K562 (cell line): ENCODE results near the gene ARFRP1. TPM values are rescaled to one million over a fixed set of nuclear protein-coding genes. Genes with fewer than 3 reads are reported as not detected.
A peak's percentile ranks its signal among the peaks of the same experiment; 100 is the strongest.

Source experiments
- ARID2 ChIP-seq: fragments of 450-650 bp; IDR thresholded peaks from 2 replicates; pipeline ENCODE4 v1.6.1; 2017; ENCODE audit warnings: antibody characterized with exemption, mild to moderate bottlenecking
- CBFB ChIP-seq: sonication (generic); formaldehyde crosslinking; IDR thresholded peaks from 2 replicates; pipeline ENCODE4 v1.4.0; 2020; ENCODE audit warnings: mild to moderate bottlenecking, missing genetic modification reagents
- DMBX1 ChIP-seq: fragments of 250-450 bp; sonication (Bioruptor Pico); IDR thresholded peaks from 2 replicates; pipeline ENCODE4 v1.8.0; 2022; ENCODE audit warnings: inconsistent platforms, mild to moderate bottlenecking, moderate library complexity, borderline replicate concordance
- ELF2 ChIP-seq: fragments of 250-450 bp; sonication (Bioruptor Pico); IDR thresholded peaks from 2 replicates; pipeline ENCODE4 v1.5.0; 2021; ENCODE audit warnings: mild to moderate bottlenecking
- ETV5 ChIP-seq: sonication (generic); formaldehyde crosslinking; IDR thresholded peaks from 2 replicates; pipeline ENCODE4 v1.4.0; 2020; ENCODE audit warnings: low read depth, mild to moderate bottlenecking, missing genetic modification reagents
- KLF10 ChIP-seq: fragments of 250-450 bp; sonication (Bioruptor Pico); IDR thresholded peaks from 2 replicates; pipeline ENCODE4 v1.6.1; 2021; ENCODE audit warnings: matching md5 sums
- L3MBTL2 ChIP-seq: fragments of 450-650 bp; IDR thresholded peaks from 2 replicates; pipeline ENCODE4 v1.6.1; 2016; ENCODE audit warnings: mild to moderate bottlenecking, moderate library complexity
- NELFE ChIP-seq: IDR thresholded peaks from 2 replicates; pipeline ENCODE4 v1.6.1; 2011; ENCODE audit warnings: mild to moderate bottlenecking; ENCODE audit not compliant: insufficient read depth, insufficient read length
- polyA plus RNA-seq, 8 experiments: library from polyadenylated mRNA; depleted of rRNA in 4 of 8; stranded (reverse) in 5 of 8; unstranded in 3 of 8; fragments of >200 nt; fragmentation: Nextera tagmentation in 2 of 8; fragmentation: Illumina TruSeq in 1 of 8; extraction: Ambion mirVana in 2 of 8; extraction: Trizol in 1 of 8; gene quantifications; 2 replicates each; pipeline versions ENCODE4 v1.2.1 to v1.2.3, GENCODE V29; 2011 to 2014; ENCODE audit warnings: inconsistent platforms in 1 of 8, missing spikeins in 1 of 8
- total RNA-seq, 7 experiments: library from RNA; depleted of rRNA in 6 of 7; stranded (reverse); fragments of >200 nt in 6 of 7; fragmentation: Illumina TruSeq in 2 of 7; extraction: Trizol in 2 of 7; gene quantifications; 2 replicates each; pipeline versions ENCODE4 v1.2.1 to v1.2.3, GENCODE V29; 2011 to 2021; ENCODE audit warnings: low replicate concordance in 1 of 7
- TF ChIP-seq, protein P1 (sequence below), 2 experiments: fragments of 450-650 bp; IDR thresholded peaks; 2 replicates each; pipeline ENCODE4 v1.6.1; 2016; ENCODE audit warnings: mild to moderate bottlenecking in 2 of 2, borderline replicate concordance in 1 of 2, low read depth in 1 of 2, moderate library complexity in 1 of 2
- TF ChIP-seq, protein P2 (sequence below), 2 experiments: fragments of 450-650 bp; formaldehyde crosslinking in 1 of 2; IDR thresholded peaks; 2 replicates each; pipeline versions ENCODE4 v1.4.0 to v1.6.1; 2014 to 2020; ENCODE audit warnings: mild to moderate bottlenecking in 2 of 2, borderline replicate concordance in 1 of 2, low read depth in 1 of 2

Gene ARFRP1
- total and polyA plus RNA-seq, 9 of the 15 experiments (the other 6 are each of a cell fraction or from before 2014, with no cell fraction given), result 2.2 to 78.9 (median 37.3) TPM

DNA sequence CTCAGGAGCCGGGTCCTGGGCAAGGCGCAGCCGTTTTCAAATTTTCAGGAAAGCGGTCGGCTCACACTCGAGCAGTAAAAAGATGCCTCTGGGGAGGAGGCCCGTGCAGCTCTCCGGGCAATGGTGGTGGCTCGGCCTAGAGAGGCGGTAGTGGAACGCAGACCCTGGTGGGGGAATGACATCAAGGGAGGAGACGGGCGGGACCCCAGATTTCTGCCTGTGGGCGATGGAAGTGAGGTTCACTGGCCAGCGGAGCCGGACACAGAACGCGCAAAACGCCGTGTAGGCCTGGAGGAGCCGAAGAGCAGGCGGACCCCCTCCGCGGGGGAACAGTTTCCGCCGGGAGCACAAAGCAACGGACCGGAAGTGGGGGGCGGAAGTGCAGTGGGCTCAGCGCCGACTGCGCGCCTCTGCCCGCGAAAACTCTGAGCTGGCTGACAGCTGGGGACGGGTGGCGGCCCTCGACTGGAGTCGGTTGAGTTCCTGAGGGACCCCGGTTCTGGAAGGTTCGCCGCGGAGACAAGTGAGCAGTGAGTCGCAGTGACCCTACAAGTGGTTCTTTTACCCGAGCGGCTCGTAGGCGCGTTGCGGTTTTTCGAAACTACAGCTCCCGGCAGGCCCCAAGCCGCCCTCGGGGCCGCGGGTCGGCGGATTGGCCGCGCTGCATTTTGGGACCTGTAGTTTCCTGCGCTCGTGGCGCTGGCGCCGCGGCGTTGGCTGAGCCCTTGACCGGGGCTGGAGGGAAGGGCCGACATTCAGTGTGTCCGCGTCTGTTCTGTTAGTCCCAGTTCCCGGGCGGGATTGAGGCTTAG is 49.6 kb downstream of the ARFRP1 start, which contains the start of gene RTEL1 (continued):
- TF ChIP-seq ETV5 (CRISPR knock-in tag) (peak; percentile 65; the same call in 1 of the 2 replicates), ARID2 (no peak), ELF2 (CRISPR knock-in tag) (peak; percentile 82), NELFE (no peak), L3MBTL2 (peak; percentile 66; the same call in 1 of the 2 replicates), DMBX1 (CRISPR knock-in tag) (peak; percentile 49; the same call in 1 of the 2 replicates), CBFB (CRISPR knock-in tag) (peak; percentile 80; the same call in 1 of the 2 replicates), KLF10 (no peak)
- TF ChIP-seq, protein P1, sequence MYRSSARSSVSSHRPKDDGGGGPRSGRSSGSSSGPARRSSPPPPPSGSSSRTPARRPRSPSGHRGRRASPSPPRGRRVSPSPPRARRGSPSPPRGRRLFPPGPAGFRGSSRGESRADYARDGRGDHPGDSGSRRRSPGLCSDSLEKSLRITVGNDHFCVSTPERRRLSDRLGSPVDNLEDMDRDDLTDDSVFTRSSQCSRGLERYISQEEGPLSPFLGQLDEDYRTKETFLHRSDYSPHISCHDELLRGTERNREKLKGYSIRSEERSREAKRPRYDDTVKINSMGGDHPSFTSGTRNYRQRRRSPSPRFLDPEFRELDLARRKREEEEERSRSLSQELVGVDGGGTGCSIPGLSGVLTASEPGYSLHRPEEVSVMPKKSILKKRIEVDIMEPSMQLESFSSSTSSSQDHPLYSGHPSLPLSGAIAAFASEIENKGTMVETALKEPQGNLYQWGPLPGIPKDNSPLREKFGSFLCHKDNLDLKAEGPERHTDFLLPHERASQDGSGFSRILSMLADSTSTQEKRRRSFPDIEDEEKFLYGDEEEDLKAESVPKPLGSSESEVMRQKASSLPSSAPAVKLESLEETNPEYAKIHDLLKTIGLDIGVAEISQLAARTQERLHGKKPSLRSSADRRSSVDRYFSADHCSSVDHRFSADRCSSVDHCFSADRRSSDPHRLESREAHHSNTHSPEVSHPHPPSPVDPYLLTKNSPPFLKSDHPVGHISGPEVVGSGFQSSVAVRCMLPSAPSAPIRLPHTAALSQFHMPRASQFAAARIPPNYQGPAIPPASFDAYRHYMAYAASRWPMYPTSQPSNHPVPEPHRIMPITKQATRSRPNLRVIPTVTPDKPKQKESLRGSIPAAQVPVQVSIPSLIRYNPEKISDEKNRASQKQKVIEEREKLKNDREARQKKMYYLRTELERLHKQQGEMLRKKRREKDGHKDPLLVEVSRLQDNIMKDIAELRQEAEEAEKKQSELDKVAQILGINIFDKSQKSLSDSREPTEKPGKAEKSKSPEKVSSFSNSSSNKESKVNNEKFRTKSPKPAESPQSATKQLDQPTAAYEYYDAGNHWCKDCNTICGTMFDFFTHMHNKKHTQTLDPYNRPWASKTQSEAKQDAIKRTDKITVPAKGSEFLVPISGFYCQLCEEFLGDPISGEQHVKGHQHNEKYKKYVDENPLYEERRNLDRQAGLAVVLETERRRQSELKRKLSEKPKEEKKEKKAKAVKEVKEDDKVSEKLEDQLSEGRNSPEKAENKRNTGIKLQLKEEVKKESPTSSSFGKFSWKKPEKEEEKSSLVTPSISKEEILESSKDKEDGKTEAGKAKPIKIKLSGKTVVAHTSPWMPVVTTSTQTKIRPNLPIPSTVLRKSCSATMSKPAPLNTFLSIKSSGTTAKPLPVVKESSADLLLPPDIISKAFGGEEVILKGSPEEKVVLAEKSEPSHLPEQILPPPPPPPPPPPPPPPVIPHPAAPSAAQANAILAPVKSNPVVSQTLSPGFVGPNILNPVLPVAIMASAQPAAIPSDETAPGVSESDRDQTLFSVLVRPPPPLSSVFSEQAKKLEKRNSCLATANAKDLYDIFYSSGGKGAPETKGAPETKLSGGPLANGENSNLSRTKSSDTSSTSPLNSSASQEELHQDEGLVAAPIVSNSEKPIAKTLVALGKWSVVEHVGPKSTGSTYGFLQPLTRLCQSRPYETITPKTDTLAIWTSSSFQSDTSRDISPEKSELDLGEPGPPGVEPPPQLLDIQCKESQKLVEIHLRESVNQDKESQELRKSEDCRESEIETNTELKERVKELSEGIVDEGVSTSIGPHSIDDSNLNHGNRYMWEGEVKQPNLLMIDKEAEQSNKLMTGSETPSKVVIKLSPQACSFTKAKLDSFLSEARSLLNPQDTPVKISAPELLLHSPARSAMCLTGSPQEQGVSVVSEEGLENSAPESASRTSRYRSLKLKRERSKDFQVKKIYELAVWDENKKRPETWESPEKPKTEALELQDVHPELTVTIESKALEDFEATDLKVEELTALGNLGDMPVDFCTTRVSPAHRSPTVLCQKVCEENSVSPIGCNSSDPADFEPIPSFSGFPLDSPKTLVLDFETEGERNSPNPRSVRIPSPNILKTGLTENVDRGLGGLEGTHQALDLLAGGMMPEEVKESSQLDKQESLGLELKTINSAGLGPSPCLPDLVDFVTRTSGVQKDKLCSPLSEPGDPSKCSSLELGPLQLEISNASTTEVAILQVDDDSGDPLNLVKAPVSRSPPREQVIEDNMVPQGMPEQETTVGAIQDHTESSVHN (IDR thresholded peaks at IDR 0.05; ENCODE audit: borderline replicate concordance in 1 of 2, low read depth in 1 of 2), result no peak
- TF ChIP-seq, protein P2, sequence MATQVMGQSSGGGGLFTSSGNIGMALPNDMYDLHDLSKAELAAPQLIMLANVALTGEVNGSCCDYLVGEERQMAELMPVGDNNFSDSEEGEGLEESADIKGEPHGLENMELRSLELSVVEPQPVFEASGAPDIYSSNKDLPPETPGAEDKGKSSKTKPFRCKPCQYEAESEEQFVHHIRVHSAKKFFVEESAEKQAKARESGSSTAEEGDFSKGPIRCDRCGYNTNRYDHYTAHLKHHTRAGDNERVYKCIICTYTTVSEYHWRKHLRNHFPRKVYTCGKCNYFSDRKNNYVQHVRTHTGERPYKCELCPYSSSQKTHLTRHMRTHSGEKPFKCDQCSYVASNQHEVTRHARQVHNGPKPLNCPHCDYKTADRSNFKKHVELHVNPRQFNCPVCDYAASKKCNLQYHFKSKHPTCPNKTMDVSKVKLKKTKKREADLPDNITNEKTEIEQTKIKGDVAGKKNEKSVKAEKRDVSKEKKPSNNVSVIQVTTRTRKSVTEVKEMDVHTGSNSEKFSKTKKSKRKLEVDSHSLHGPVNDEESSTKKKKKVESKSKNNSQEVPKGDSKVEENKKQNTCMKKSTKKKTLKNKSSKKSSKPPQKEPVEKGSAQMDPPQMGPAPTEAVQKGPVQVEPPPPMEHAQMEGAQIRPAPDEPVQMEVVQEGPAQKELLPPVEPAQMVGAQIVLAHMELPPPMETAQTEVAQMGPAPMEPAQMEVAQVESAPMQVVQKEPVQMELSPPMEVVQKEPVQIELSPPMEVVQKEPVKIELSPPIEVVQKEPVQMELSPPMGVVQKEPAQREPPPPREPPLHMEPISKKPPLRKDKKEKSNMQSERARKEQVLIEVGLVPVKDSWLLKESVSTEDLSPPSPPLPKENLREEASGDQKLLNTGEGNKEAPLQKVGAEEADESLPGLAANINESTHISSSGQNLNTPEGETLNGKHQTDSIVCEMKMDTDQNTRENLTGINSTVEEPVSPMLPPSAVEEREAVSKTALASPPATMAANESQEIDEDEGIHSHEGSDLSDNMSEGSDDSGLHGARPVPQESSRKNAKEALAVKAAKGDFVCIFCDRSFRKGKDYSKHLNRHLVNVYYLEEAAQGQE (IDR thresholded peaks at IDR 0.05; ENCODE audit: borderline replicate concordance), result peak; percentile 11; the same call in 1 of the 2 replicates
- TF ChIP-seq, protein P2 (CRISPR knock-in tag; IDR thresholded peaks at IDR 0.05; ENCODE audit: low read depth), result peak; percentile 82; the same call in 1 of the 2 replicates
